Fibroblast of lung (primary cell): ENCODE results near the gene PPP2CA. TPM values are rescaled to one million over a fixed set of nuclear protein-coding genes. Genes with fewer than 3 reads are reported as not detected.

ENCODE experiments used
- DNase-seq, 2 donors: peaks; one replicate each; pipeline versions ENCODE4 v3.0.0 to v3.0.0-alpha.2; 2010; ENCODE audit warnings: low read depth in 2 of 2
- H2AFZ ChIP-seq: 2 replicates; pipeline ENCODE4 v1.5.1; 2012; ENCODE audit warnings: low read length, control low read depth, inconsistent platforms
- H3K27ac ChIP-seq: 2 replicates; pipeline ENCODE4 v1.5.1; 2011; ENCODE audit warnings: low read length, control low read depth; ENCODE audit not compliant: insufficient read depth
- H3K27me3 ChIP-seq: 2 replicates; pipeline ENCODE4 v1.5.1; 2011; ENCODE audit warnings: mild to moderate bottlenecking, low read length; ENCODE audit not compliant: control insufficient read depth, insufficient read depth
- H3K36me3 ChIP-seq: 2 replicates; pipeline ENCODE4 v1.5.1; 2011; ENCODE audit warnings: low read length; ENCODE audit not compliant: control insufficient read depth, insufficient read depth
- H3K4me1 ChIP-seq: 2 replicates; pipeline ENCODE4 v1.5.1; 2011; ENCODE audit warnings: low read length; ENCODE audit not compliant: control insufficient read depth, insufficient read depth; ENCODE audit errors: extremely low read depth
- H3K4me2 ChIP-seq: 2 replicates; pipeline ENCODE4 v1.5.1; 2011; ENCODE audit warnings: low read length, control low read depth; ENCODE audit not compliant: insufficient read depth; ENCODE audit errors: extremely low read depth
- H3K4me3 ChIP-seq, 4 experiments: fragments of 200-600 bp in 1 of 4; sonication (generic) in 1 of 4; replicated peaks in 1 of 4; 2 replicates each; pipeline ENCODE4 v1.5.1; 2011 to 2016; ENCODE audit warnings: low read length in 4 of 4, low read depth in 3 of 4, mild to moderate bottlenecking in 3 of 4, control low read depth in 2 of 4, inconsistent platforms in 1 of 4, mixed read lengths in 1 of 4; ENCODE audit not compliant: insufficient read depth in 1 of 4; ENCODE audit errors: control extremely low read depth in 1 of 4
- H3K79me2 ChIP-seq: 2 replicates; pipeline ENCODE4 v1.5.1; 2012; ENCODE audit warnings: mild to moderate bottlenecking, low read length, inconsistent platforms; ENCODE audit not compliant: control insufficient read depth, insufficient read depth
- H3K9ac ChIP-seq: 2 replicates; pipeline ENCODE4 v1.5.1; 2011; ENCODE audit warnings: mild to moderate bottlenecking, low read length, control low read depth; ENCODE audit not compliant: insufficient read depth
- H3K9me3 ChIP-seq: 2 replicates; pipeline ENCODE4 v1.5.1; 2012; ENCODE audit warnings: low read depth, low read length; ENCODE audit not compliant: control insufficient read depth, insufficient read depth
- H4K20me1 ChIP-seq: 2 replicates; pipeline ENCODE4 v1.5.1; 2011; ENCODE audit warnings: low read length; ENCODE audit not compliant: control insufficient read depth, insufficient read depth; ENCODE audit errors: extremely low read depth
- EZH2 ChIP-seq: IDR thresholded peaks from 2 replicates; pipeline ENCODE4 v1.5.1; 2012; ENCODE audit warnings: low read length, control low read depth, mild to moderate bottlenecking; ENCODE audit errors: missing control alignments
- polyA plus RNA-seq, 2 donors: library from polyadenylated mRNA; depleted of rRNA in 1 of 2; stranded (reverse) in 1 of 2; unstranded in 1 of 2; fragments of >200 nt; gene quantifications; 2 replicates each; pipeline ENCODE4 v1.2.1, GENCODE V29; 2011 to 2012; ENCODE audit warnings: missing spikeins in 1 of 2
- total RNA-seq: library from RNA; depleted of rRNA; stranded (reverse); fragments of >200 nt; gene quantifications from 2 replicates; pipeline ENCODE4 v1.2.1, GENCODE V29; 2014
- TF ChIP-seq, protein P1 (sequence below), 2 donors: IDR thresholded peaks in 1 of 2; conservative IDR thresholded peaks in 1 of 2; 1 replicate in 1 of 2; 2 replicates in 1 of 2; pipeline ENCODE4 v1.5.1; 2011 to 2012; ENCODE audit warnings: low read length in 2 of 2, control low read depth in 1 of 2, inconsistent platforms in 1 of 2, low read depth in 1 of 2, mild to moderate bottlenecking in 1 of 2

Gene PPP2CA
- total and polyA plus RNA-seq, 2 donors (not counting 1 experiment from before 2014, with no cell fraction given), result 58.6 to 191 TPM

GRCh38 chr5:134268919-134269318, 43.0 kb upstream of the PPP2CA start:
- no peak overlapping the region for H2AFZ ChIP-seq
- no peaks in the 10 kb centered on the region for H3K79me2 ChIP-seq
- H3K4me1 ChIP-seq, result no peaks in the 10 kb centered on the region
- DNase-seq, result no peak
- H3K4me2 ChIP-seq, result no peak overlapping the region
- no peaks in the 10 kb centered on the region for H3K9me3 ChIP-seq
- H3K9ac ChIP-seq, result no peak overlapping the region
- H3K36me3 ChIP-seq, result no peaks in the 10 kb centered on the region
- no peak overlapping the region for H3K4me3 ChIP-seq
- no peak for TF ChIP-seq EZH2
- TF ChIP-seq, protein P1, sequence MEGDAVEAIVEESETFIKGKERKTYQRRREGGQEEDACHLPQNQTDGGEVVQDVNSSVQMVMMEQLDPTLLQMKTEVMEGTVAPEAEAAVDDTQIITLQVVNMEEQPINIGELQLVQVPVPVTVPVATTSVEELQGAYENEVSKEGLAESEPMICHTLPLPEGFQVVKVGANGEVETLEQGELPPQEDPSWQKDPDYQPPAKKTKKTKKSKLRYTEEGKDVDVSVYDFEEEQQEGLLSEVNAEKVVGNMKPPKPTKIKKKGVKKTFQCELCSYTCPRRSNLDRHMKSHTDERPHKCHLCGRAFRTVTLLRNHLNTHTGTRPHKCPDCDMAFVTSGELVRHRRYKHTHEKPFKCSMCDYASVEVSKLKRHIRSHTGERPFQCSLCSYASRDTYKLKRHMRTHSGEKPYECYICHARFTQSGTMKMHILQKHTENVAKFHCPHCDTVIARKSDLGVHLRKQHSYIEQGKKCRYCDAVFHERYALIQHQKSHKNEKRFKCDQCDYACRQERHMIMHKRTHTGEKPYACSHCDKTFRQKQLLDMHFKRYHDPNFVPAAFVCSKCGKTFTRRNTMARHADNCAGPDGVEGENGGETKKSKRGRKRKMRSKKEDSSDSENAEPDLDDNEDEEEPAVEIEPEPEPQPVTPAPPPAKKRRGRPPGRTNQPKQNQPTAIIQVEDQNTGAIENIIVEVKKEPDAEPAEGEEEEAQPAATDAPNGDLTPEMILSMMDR (conservative IDR thresholded peaks at IDR 0.05 in 1 of 2, IDR thresholded peaks at IDR 0.05 in 1 of 2; ENCODE audit: low read depth in 1 of 2, low read length in 2 of 2), result no peak
- H3K27ac ChIP-seq, result no peak overlapping the region
- H3K27me3 ChIP-seq, result no peaks in the 10 kb centered on the region
- no peaks in the 10 kb centered on the region for H4K20me1 ChIP-seq

GRCh38 chr5:134268019-134268601, 42.2 kb upstream of the PPP2CA start:
- Histone ChIP-seq H3K79me2 (no peaks in the 10 kb centered on the region), H4K20me1 (no peaks in the 10 kb centered on the region), H3K36me3 (no peaks in the 10 kb centered on the region), H2AFZ (no peak overlapping the region), H3K9ac (no peak overlapping the region), H3K4me2 (no peak overlapping the region), H3K27ac (no peak overlapping the region), H3K4me3 (no peak overlapping the region), H3K4me1 (no peaks in the 10 kb centered on the region), H3K9me3 (no peaks in the 10 kb centered on the region), H3K27me3 (no peaks in the 10 kb centered on the region)
- TF ChIP-seq EZH2, result no peak
- TF ChIP-seq, protein P1 (conservative IDR thresholded peaks at IDR 0.05 in 1 of 2, IDR thresholded peaks at IDR 0.05 in 1 of 2; ENCODE audit: low read depth in 1 of 2, low read length in 2 of 2), result no peak
- no peak for DNase-seq

DNA sequence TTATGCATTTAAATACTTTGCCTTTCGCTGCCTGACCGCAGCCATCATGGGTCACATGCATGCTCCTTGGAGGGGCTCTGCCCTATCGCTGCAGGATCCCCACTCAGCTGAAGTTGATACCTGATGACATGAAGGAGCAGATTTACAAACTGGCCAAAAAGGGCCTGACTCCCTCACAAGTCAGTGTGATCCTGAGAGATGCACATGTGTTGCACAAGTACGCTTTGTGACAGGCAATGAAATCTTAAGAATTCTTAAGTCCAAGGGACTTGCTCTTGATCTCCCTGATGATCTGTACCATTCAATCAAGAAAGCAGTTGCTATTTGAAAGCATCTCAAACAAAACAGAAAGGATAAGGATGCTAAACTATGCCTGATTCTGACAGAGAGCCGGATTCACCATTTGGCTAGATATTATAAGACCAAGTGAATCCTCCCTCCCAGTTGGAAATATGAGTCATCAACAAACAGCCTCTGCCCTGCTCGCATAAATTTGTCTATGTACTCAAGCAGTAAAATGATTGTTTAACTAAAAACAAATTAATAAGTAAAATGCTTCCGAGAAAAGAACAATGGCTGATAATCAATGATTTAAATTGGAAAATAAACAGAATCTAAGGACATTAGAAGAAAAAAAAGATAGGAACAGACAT, 41.6 kb upstream of the PPP2CA start:
- H3K4me3 ChIP-seq, result no peak overlapping the region
- H3K36me3 ChIP-seq, result no peaks in the 10 kb centered on the region
- no peaks in the 10 kb centered on the region for H3K9me3 ChIP-seq
- no peak overlapping the region for H2AFZ ChIP-seq
- DNase-seq, result peak; percentile 40 to 53
- no peak overlapping the region for H3K9ac ChIP-seq
- H3K4me1 ChIP-seq, result no peaks in the 10 kb centered on the region
- H3K4me2 ChIP-seq, result no peak overlapping the region
- TF ChIP-seq EZH2, result no peak
- TF ChIP-seq, protein P1 (conservative IDR thresholded peaks at IDR 0.05 in 1 of 2, IDR thresholded peaks at IDR 0.05 in 1 of 2; ENCODE audit: low read depth in 1 of 2, low read length in 2 of 2), result no peak
- no peak overlapping the region for H3K27ac ChIP-seq
- H3K79me2 ChIP-seq, result no peaks in the 10 kb centered on the region
- H4K20me1 ChIP-seq, result no peaks in the 10 kb centered on the region
- H3K27me3 ChIP-seq, result no peaks in the 10 kb centered on the region
